RWPE2 (cell line): Measurements from ENCODE around the gene YIPF3.
"Not testable (repeated sequence)": the region's sequence is repeated elsewhere in the genome, so short reads cannot be mapped to it uniquely, and the experiment has no call there.

Experiments
- ATAC-seq: fragments of 200-7000 bp; cut with Tn5 transposase; 3 replicates; pipeline ENCODE4 v1.9.1; 2021; ENCODE audit warnings: low read depth
- DNase-seq: peaks from one replicate; pipeline ENCODE4 v3.0.0-alpha.2; 2020; ENCODE audit warnings: low spot score
- H3K27ac ChIP-seq: fragments of 450-650 bp; 2 replicates; pipeline ENCODE4 v1.5.1; 2017; ENCODE audit warnings: mild to moderate bottlenecking; ENCODE audit not compliant: poor library complexity, severe bottlenecking
- H3K27me3 ChIP-seq: fragments of 250-450 bp; sonication (Bioruptor Pico); 2 replicates; pipeline ENCODE4 v1.5.1; 2021; ENCODE audit warnings: mild to moderate bottlenecking, moderate library complexity; ENCODE audit not compliant: insufficient read depth, poor library complexity, severe bottlenecking
- H3K36me3 ChIP-seq: fragments of 250-450 bp; sonication (Bioruptor Pico); 2 replicates; pipeline ENCODE4 v1.5.1; 2020; ENCODE audit warnings: low read depth, mild to moderate bottlenecking, moderate library complexity
- H3K4me1 ChIP-seq: fragments of 250-450 bp; sonication (Bioruptor Pico); 2 replicates; pipeline ENCODE4 v1.5.1; 2021; ENCODE audit warnings: mild to moderate bottlenecking, moderate library complexity; ENCODE audit not compliant: insufficient read depth, poor library complexity, severe bottlenecking
- H3K4me3 ChIP-seq: fragments of 250-450 bp; sonication (Bioruptor Pico); 2 replicates; pipeline ENCODE4 v1.5.1; 2021; ENCODE audit warnings: mild to moderate bottlenecking, moderate library complexity; ENCODE audit not compliant: severe bottlenecking
- H3K9me3 ChIP-seq: fragments of 250-450 bp; sonication (Bioruptor Pico); 2 replicates; pipeline ENCODE4 v1.5.1; 2021; ENCODE audit warnings: mild to moderate bottlenecking, moderate library complexity; ENCODE audit not compliant: severe bottlenecking
- TF ChIP-seq, protein P1 (sequence below): fragments of 450-650 bp; IDR thresholded peaks from one replicate; pipeline ENCODE4 v1.5.1; 2017; ENCODE audit warnings: mild to moderate bottlenecking, moderate library complexity; ENCODE audit not compliant: poor library complexity, severe bottlenecking

YIPF3 gene

DNA sequence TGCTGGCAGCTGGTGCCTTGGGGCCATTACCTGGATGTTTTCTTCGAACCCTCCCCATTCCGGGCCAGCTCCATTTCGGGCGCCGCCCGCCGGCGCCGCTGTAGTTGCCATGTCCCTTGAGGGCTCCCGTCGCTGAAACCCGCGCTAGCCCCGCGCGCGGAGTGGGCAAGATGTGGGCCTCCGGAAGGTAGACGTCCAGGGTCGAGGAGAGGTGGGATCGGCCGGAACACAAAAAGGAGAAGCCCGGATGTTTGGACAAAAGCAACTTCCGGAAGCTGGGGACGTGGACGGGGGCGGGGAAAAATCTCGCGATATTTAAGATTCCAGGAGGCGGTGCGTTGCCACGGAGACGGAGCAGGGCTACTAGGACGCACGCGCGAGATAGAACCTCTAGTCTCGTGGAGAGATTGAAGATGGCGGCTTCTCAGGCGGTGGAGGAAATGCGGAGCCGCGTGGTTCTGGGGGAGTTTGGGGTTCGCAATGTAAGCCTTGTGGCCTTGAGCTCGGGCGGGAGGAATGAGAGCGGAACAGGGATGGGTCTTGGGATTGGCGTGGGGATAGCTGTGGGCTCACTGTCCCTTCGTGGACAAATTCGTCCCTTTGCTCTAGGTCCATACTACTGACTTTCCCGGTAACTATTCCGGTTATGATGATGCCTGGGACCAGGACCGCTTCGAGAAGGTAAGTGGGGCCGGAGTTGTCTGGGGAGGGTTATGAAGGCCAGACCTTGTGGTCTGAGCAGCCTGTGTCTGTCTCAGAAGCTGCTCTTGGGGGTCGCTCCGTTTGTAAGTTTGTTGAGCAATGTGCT is at the start of gene YIPF3, which contains the start of gene POLR1C:
Gene YIPF3 (minus strand): TSS at position 230 of the 808 bp plus-strand sequence. CDS start 119 bp downstream, at position 111.
Gene POLR1C (plus strand): TSS at position 393 of the 808 bp plus-strand sequence. CDS start 21 bp downstream, at position 414.
- ATAC-seq (peak; percentile 86), DNase-seq (peak; percentile 96)
- H3K4me3 ChIP-seq = peak within 1 kb of the TSS; percentile 79
- H3K27ac ChIP-seq = peak within 1 kb of the TSS; percentile 43
- H3K36me3 ChIP-seq = peaks cover 59% of the 10 kb centered on the region
- TF ChIP-seq, protein P1, sequence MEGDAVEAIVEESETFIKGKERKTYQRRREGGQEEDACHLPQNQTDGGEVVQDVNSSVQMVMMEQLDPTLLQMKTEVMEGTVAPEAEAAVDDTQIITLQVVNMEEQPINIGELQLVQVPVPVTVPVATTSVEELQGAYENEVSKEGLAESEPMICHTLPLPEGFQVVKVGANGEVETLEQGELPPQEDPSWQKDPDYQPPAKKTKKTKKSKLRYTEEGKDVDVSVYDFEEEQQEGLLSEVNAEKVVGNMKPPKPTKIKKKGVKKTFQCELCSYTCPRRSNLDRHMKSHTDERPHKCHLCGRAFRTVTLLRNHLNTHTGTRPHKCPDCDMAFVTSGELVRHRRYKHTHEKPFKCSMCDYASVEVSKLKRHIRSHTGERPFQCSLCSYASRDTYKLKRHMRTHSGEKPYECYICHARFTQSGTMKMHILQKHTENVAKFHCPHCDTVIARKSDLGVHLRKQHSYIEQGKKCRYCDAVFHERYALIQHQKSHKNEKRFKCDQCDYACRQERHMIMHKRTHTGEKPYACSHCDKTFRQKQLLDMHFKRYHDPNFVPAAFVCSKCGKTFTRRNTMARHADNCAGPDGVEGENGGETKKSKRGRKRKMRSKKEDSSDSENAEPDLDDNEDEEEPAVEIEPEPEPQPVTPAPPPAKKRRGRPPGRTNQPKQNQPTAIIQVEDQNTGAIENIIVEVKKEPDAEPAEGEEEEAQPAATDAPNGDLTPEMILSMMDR = no peak
- no peaks in the 10 kb centered on the region for H3K4me1 ChIP-seq
- H3K9me3 ChIP-seq = no peaks in the 10 kb centered on the region
- no peaks in the 10 kb centered on the region for H3K27me3 ChIP-seq

DNA sequence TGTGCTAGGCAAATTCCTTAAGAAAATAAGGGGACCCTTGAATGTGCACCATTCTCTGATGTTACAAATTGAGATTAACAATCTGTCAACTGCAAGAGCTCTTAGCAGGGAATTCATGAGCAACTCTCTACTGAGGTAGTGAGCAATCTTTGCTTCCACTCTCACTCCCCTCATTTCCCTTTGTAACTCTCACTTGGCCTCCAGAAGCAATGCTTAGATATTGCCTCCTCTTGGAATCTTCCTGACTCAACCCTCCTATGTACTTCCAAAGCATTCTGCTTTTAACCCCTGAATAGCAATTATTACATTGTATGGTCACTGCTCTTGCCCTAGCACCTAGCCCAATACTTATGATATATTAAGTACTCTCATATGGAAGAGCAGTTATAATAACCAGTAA is 42.6 kb upstream of the YIPF3 start:
- TF ChIP-seq, protein P1 = no peak
- H3K36me3 ChIP-seq = peaks cover 100% of the 10 kb centered on the region
- H3K27me3 ChIP-seq = no peaks in the 10 kb centered on the region
- ATAC-seq (no peak), DNase-seq (no peak)
- no peak overlapping the region for H3K4me3 ChIP-seq
- no peak overlapping the region for H3K27ac ChIP-seq
- H3K9me3 ChIP-seq = no peaks in the 10 kb centered on the region
- no peaks in the 10 kb centered on the region for H3K4me1 ChIP-seq

DNA sequence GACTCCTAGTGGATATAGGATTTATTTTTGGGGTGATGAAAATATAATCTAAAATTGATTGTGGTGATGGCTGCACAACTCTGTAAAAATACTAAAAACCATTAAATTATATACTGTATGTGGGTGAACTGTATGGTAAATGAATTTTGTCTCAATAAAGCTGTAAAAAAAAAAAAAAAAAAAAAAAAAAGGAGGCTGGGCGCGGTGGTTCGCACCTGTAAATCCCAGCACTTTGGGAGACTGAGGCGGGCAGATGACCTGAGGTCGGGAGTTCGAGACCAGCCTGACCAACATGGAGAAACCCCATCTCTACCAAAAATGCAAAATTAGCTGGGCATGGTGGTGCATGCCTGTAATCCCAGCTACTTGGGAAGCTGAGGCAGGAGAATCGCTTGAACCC is 40.9 kb upstream of the YIPF3 start:
- H3K9me3 ChIP-seq, ATAC-seq, H3K27me3 ChIP-seq, DNase-seq, H3K27ac ChIP-seq, H3K4me1 ChIP-seq, H3K4me3 ChIP-seq: not testable (repeated sequence)
- peaks cover 100% of the 10 kb centered on the region for H3K36me3 ChIP-seq

DNA sequence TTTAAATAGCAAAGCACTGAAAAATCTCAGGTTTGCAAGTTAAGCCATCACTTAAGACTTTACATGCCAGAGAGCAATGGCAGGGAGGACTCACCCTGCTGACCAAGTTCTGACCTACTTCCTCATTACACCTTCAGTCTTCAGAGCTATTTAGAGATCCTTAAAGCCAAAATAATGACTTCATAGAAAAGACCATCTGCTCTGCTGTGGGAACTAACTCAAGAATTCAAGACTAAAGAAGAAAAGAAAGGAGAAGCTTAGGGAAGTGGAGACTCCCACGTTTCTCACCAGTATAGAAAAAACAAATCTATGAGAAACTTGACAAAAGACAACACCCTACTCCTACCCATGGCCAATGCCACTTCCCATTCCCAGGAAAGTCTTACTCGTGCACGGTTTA is 30.5 kb upstream of the YIPF3 start:
- ATAC-seq (no peak), DNase-seq (no peak)
- Histone ChIP-seq H3K36me3 (peaks cover 100% of the 10 kb centered on the region), H3K27me3 (no peaks in the 10 kb centered on the region), H3K4me1 (no peaks in the 10 kb centered on the region), H3K27ac (no peak overlapping the region), H3K4me3 (no peak overlapping the region), H3K9me3 (no peaks in the 10 kb centered on the region)
- TF ChIP-seq, protein P1 = no peak

DNA sequence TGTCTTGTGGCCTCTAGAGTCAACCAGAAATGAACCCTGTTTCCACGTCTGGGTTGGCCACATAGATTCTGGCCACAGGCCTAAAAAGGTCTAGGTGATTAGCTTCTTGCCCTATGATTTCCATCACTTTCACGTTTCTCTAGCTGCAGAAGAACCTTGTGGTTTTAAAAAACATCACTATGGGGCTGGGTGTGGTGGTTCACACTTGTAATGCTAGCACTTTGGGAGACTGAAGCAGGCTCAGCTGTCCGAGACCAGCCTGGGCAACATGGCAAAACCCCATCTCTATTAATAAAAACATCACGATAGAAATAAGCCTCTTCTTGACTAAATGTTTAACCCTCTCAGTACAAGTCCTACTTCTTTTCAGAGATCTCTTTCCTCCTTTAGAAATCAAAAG is 27.7 kb upstream of the YIPF3 start:
- Histone ChIP-seq H3K36me3 (peaks cover 100% of the 10 kb centered on the region), H3K4me3 (no peak overlapping the region), H3K27ac (no peak overlapping the region), H3K4me1 (no peaks in the 10 kb centered on the region), H3K9me3 (no peaks in the 10 kb centered on the region), H3K27me3 (no peaks in the 10 kb centered on the region)
- TF ChIP-seq, protein P1 = no peak
- DNase-seq (no peak), ATAC-seq (no peak)
